Sigmoid colon (tissue), 4 donors: ENCODE results near the gene LCMT1.
"Not testable (repeated sequence)": the region's sequence is repeated elsewhere in the genome, so short reads cannot be mapped to it uniquely, and the experiment has no call there.

ENCODE experiments used
- EP300 ChIP-seq, 4 donors: sonication (generic); formaldehyde crosslinking; IDR thresholded peaks; one replicate each; pipeline ENCODE4 v1.6.1; 2017; ENCODE audit warnings: antibody characterized with exemption in 4 of 4
- POLR2A ChIP-seq, 2 donors: fragments of 450-650 bp; IDR thresholded peaks; one replicate each; pipeline ENCODE4 v1.6.1; 2016; ENCODE audit warnings: antibody characterized with exemption in 2 of 2, mild to moderate bottlenecking in 2 of 2, moderate library complexity in 2 of 2
- POLR2AphosphoS5 ChIP-seq, 4 donors: sonication (generic); formaldehyde crosslinking; IDR thresholded peaks; one replicate each; pipeline ENCODE4 v1.6.1; 2017; ENCODE audit warnings: antibody characterized with exemption in 4 of 4
- TF ChIP-seq, protein P1 (sequence below), 4 experiments: fragments of 450-650 bp in 3 of 4; fragments of 200-600 bp in 1 of 4; IDR thresholded peaks; one replicate each; pipeline ENCODE4 v1.5.1; 2016 to 2019; ENCODE audit warnings: antibody characterized with exemption in 4 of 4, mild to moderate bottlenecking in 3 of 4, moderate library complexity in 2 of 4

DNA sequence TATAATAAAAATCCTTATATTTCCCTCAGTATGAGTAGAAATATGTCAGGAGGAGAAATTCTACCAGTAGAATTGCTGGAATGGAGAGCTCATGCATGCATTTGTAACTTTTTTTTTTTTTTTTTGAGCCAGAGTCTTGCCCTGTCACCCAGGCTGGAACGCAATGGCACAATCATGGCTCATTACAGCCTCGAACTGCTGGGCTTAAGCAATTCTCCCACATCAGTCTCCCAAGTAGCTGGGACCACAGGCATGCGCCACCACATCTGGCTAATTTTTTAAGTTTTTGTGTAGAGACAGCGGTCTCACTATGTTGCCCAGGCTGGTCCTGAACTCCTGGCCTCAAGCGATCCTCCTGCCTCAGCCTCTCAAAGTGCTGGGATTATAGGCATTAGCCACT, 21.2 kb downstream of the LCMT1 start:
- TF ChIP-seq, protein P1, sequence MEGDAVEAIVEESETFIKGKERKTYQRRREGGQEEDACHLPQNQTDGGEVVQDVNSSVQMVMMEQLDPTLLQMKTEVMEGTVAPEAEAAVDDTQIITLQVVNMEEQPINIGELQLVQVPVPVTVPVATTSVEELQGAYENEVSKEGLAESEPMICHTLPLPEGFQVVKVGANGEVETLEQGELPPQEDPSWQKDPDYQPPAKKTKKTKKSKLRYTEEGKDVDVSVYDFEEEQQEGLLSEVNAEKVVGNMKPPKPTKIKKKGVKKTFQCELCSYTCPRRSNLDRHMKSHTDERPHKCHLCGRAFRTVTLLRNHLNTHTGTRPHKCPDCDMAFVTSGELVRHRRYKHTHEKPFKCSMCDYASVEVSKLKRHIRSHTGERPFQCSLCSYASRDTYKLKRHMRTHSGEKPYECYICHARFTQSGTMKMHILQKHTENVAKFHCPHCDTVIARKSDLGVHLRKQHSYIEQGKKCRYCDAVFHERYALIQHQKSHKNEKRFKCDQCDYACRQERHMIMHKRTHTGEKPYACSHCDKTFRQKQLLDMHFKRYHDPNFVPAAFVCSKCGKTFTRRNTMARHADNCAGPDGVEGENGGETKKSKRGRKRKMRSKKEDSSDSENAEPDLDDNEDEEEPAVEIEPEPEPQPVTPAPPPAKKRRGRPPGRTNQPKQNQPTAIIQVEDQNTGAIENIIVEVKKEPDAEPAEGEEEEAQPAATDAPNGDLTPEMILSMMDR (IDR thresholded peaks at IDR 0.05) = not testable (repeated sequence)
- not testable (repeated sequence) for TF ChIP-seq EP300, POLR2A, POLR2AphosphoS5 (IDR thresholded peaks at IDR 0.05)
